T-helper 22 cell (primary cell): ENCODE data around the gene NONO.
"Not testable (repeated sequence)": the region's sequence is repeated elsewhere in the genome, so short reads cannot be mapped to it uniquely, and the experiment has no call there.

ENCODE experiments used
- DNase-seq: peaks from one replicate; pipeline ENCODE4 v3.0.0-alpha.2; 2020; ENCODE audit warnings: low read depth

NONO gene

DNA sequence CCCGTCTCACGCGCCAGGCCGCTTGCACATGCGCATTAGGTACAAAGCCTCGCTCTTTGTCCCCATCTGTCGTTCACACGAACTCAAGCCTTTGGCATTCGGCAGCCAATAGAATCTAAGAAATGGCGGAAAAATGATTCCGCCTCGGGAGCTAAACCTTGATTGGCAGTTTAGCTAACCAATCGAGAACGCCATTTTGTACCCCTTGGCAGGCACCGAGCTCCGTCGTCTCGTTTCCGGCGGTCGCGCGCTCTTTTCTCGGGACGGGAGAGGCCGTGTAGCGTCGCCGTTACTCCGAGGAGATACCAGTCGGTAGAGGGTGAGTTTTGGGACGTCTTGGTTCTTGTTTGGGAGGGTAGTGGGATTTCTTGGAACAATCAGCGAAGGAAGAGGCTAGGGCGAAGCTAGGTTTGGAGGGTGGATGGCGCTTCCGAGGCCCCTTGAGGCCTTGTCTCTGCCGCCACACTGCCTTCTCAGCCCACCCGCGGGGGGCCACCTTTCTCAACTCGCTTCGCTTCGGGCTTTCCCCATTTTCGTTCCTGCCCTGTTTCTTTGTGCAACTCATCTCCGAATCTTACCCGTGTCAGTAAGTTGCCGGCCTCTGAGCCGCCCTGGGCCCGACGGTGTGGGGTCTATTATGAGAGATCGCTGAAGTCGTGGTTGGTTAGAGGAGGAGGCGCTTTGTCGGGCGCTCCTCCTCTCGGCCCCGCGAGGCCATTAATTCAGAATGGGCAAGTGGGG, at the start of gene NONO:
Gene NONO, plus strand, starts transcription at position 233 of the 741 bp plus-strand sequence. CDS start 7,003 bp downstream, outside the sequence.
- peak; percentile 81 for DNase-seq

DNA sequence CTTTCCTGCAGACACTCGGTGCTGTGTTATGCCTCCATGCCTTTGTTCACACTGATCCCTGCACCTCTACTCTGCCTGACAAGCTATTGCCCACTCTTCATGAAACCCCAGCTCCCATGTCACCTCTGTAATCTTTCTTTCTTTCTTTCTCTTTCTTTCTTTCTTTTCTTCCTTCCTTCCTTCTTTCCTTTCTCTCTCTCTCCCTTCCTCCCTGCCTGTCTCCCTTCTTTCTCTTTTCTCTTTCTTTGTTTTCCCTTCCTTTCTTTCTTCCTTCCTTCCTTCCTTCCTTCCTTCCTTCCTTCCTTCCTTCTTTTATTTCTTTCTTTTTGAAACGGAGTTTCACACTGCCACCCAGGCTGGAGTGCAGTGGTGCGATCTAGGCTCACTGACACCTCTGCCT, 48.0 kb upstream of the NONO start:
- no peak for DNase-seq

GRCh38 chrX:71236836-71237235, 46.6 kb upstream of the NONO start:
- no peak for DNase-seq

DNA sequence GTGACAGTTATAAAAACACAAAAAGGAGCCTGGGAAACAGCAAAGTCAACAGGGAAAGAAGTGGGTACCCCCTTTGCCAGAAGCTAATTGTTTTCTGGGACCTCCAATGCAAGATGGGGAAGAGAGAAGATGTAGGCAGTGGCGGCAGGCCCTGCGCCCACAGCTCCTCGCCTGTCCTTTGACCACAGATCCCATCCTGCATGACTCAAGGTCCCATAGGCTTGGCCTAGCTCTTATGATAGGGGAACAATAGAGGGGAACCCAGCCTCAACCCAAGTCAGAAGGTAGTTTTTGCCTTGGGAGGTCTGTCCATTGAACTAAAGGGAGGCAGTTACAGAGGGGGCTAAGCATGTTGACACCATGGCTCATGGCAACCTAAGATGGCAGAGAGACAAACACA, 43.7 kb upstream of the NONO start:
- DNase-seq, result no peak

GRCh38 chrX:71241301-71241700, 42.1 kb upstream of the NONO start:
- no peak for DNase-seq

GRCh38 chrX:71244359-71245128, 38.9 kb upstream of the NONO start:
- DNase-seq, result no peak

DNA sequence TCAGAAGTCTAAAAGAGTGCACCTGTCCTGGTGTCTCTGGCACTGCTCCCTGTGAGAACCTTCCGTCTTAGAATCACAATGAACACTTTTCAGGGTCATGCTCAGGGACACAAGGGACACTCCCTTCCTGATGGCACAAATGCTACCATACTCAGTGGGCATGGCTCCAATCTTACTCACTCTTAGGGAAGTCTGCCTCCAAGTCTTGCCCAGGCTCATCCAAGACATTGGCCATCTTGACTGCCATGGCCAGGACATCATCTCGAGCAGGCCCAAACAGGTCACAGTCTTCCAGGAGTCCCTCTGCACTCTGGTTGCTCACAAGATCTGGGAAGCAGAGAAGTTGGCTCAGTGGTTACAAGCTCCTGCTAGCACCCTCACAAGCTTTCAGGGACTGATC, 38.3 kb upstream of the NONO start:
- no peak for DNase-seq

- DNase-seq, result no peak
Measured at GRCh38 chrX:71250841-71251240, 32.6 kb upstream of the NONO start.

- no peak for DNase-seq
Measured at GRCh38 chrX:71251466-71251973, 31.9 kb upstream of the NONO start.

GRCh38 chrX:71252221-71252620, 31.2 kb upstream of the NONO start:
- no peak for DNase-seq

GRCh38 chrX:71253253-71254091, 30.0 kb upstream of the NONO start:
- no peak for DNase-seq

DNA sequence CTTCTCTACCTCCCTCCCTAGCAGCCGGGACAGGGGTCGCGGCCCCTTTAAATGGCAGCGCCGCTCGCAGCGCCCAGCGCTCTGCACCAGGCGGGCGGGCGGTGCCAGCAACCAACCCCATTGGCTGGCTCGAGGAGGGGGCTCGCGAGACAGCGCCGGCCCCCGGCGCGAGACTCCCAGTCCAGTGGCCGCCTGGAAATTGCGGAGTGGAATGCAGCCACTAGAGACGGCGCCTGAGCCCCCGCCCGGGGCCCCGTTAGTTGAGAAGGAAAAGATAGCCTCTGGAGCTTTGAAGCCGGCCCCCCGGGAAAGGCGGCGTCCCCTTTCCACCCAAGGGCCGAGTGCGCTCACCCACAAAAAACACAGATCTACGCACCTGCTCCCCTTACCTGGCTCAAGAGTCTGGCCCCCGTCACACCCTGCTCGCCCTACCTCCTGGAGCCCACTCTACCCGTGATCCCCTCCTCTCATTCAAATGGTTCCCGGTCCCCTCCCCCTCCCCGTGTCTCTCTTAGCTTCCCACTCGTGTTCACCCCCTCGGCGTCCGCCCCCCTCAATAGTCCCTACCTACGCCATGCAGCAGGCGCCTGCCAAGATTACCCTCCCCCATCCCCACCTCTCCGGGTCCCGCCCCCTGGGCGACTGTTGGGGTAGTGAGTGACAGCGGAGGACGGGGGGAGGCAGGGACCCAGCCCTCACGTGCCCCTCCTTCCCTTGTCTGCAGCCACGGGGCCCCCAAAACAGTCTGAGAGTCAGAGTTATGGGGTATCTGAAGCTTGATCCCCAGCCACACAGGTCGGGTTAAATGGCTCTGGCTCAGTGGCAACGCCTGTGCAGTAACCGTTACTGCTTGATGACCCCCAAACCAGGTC, 29.1 kb upstream of the NONO start, which contains the start of gene ZMYM3:
Gene ZMYM3, minus strand, starts transcription at position 49 of the 872 bp plus-strand sequence. CDS start 885 bp downstream, outside the sequence.
- peak; percentile 71 for DNase-seq

- no peak for DNase-seq
Measured at GRCh38 chrX:71256051-71256450, 27.4 kb upstream of the NONO start.

- DNase-seq, result no peak
Measured at GRCh38 chrX:71256856-71257255, 26.6 kb upstream of the NONO start.

- not testable (repeated sequence) for DNase-seq
Measured at GRCh38 chrX:71268624-71269023, 14.8 kb upstream of the NONO start.

DNA sequence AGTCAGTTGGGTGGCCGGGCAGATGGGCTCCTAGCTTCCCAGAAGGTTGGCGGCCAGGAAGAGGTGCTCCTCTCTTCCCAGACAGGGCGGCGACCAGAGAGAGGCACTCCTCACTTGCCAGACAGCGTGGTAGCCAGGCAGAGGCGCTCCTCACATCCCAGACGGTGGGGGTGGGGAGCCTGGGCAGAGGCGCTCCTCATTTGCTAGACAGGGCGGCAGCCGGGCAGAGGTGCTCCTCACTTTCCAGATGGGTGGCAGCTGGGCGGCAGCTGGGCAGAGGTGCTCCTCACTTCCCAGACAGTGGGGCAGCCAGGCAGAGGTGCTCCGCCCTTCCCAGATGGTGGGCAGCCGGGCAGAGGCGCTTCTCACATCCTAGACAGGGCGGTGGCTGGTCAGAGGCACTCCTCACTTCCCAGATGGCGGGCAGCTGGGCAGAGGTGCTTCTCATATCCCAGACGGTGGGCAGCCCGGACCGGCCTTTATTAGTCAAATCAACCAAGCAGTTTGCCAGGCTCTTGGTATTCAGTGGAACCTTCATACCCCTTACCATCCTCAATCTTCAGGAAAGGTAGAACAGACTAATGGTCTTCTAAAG, 13.5 kb upstream of the NONO start:
- DNase-seq, result no peak

DNA sequence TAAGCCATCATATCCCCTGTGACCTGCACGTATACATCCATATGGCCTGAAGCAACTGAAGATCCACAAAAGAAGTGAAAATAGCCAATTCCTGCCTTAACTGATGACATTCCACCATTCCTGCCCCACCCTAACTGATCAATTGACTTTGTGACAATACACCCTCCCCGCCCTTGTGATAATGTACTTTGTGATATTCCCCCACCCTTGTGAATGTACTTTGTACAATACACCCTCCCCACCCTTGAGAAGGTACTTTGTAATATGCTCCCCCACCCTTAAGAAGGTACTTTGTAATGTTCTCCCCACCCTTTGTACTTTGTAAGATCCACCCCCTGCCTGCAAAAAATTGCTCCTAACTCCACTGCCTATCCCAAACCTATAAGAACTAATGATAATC, 11.1 kb upstream of the NONO start:
- DNase-seq, result not testable (repeated sequence)

- DNase-seq, result not testable (repeated sequence)
Measured at GRCh38 chrX:71281300-71281699, 2.1 kb upstream of the NONO start.

GRCh38 chrX:71282514-71283402, 677 bp upstream of the NONO start:
- peak; percentile 48 for DNase-seq

GRCh38 chrX:71285929-71286328, 2.5 kb downstream of the NONO start:
- no peak for DNase-seq
